Measurements from ENCODE around the gene CTBP1. TPM values are rescaled to one million over a fixed set of nuclear protein-coding genes. Genes with fewer than 3 reads are reported as not detected.

The CTBP1 gene
- total RNA-seq, 1 donor from 2014 or later, result 171 TPM

DNA sequence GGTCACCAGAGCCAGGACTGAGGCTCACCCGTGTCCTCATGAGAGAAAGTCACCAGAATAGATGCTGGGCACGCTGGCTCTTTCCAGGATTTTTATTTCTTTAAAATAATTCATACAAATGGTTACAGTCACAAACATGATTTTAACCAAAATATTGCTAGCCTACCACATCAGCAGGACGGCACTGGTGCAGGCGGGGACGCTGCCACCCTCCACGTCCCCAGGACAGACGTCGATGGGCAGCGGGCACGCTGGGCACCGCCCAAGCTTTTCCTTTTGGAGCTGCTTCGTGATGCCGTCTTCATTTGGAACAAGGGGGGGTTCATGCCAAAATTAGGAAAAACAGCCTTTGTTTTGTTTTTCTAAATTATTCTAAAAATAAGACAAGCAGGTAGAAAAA, 37.6 kb downstream of the CTBP1 start:
- H3K36me3 Mint-ChIP-seq, result peaks cover 2% of the 10 kb centered on the region
- no peak overlapping the region for H2AFZ ChIP-seq (replicated peaks)
- DNase-seq (ENCODE audit: low spot score), result no peak
- H3K9me3 Mint-ChIP-seq, result no peaks in the 10 kb centered on the region
- H3K27ac ChIP-seq, result no peak overlapping the region
- peaks cover 2% of the 10 kb centered on the region for H3K27me3 Mint-ChIP-seq (ENCODE audit: insufficient read depth, low read depth)
- no peak overlapping the region for H3K4me2 ChIP-seq
- H3K4me1 ChIP-seq, result no peaks in the 10 kb centered on the region
- H3K9ac ChIP-seq, result no peak overlapping the region
- no peaks in the 10 kb centered on the region for H3K36me3 ChIP-seq
- H3K27me3 ChIP-seq, result no peaks in the 10 kb centered on the region
- H3K4me3 Mint-ChIP-seq, result no peak overlapping the region
- H4K20me1 ChIP-seq (ENCODE audit: low read depth), result peaks cover 3% of the 10 kb centered on the region
- H3K9me3 ChIP-seq (ENCODE audit: low read depth), result no peaks in the 10 kb centered on the region
- H3K79me2 ChIP-seq (ENCODE audit: low read depth), result no peaks in the 10 kb centered on the region
- TF ChIP-seq, protein P1, sequence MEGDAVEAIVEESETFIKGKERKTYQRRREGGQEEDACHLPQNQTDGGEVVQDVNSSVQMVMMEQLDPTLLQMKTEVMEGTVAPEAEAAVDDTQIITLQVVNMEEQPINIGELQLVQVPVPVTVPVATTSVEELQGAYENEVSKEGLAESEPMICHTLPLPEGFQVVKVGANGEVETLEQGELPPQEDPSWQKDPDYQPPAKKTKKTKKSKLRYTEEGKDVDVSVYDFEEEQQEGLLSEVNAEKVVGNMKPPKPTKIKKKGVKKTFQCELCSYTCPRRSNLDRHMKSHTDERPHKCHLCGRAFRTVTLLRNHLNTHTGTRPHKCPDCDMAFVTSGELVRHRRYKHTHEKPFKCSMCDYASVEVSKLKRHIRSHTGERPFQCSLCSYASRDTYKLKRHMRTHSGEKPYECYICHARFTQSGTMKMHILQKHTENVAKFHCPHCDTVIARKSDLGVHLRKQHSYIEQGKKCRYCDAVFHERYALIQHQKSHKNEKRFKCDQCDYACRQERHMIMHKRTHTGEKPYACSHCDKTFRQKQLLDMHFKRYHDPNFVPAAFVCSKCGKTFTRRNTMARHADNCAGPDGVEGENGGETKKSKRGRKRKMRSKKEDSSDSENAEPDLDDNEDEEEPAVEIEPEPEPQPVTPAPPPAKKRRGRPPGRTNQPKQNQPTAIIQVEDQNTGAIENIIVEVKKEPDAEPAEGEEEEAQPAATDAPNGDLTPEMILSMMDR (IDR thresholded peaks at IDR 0.05), result no peak
- TF ChIP-seq EZH2phosphoT487 (IDR thresholded peaks at IDR 0.05) (no peak), EZH2 (IDR thresholded peaks at IDR 0.05) (no peak)
- H3K4me3 ChIP-seq, result no peak overlapping the region
- H3K4me1 Mint-ChIP-seq, result peaks cover 2% of the 10 kb centered on the region
- H3F3A ChIP-seq (ENCODE audit: low read depth), result no peaks in the 10 kb centered on the region
- H3K27ac Mint-ChIP-seq, result no peak overlapping the region

DNA sequence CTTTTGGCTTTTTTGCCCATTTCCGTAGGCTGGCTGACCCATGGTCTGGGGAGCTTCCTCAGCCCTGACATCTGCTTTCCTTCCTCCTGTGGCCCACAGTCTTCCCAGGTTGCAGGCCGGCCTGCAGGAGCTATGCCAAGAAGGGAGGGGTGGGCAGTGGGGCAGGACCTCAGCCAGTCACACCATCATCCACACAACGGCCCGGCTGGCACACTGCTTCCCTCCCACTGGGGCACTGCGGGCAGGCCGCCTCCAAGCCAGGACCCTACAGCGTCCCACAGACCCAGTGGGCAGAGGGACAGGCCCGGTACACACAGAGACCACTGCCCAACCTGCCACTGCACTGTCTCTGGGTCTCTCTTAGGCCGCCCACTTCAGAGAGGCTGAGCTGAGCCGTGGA, 38.0 kb downstream of the CTBP1 start:
- H3K4me3 Mint-ChIP-seq, result no peak overlapping the region
- TF ChIP-seq EZH2phosphoT487 (IDR thresholded peaks at IDR 0.05), result no peak
- TF ChIP-seq, protein P1 (IDR thresholded peaks at IDR 0.05), result no peak
- TF ChIP-seq EZH2 (IDR thresholded peaks at IDR 0.05), result no peak
- H3K27me3 ChIP-seq, result no peaks in the 10 kb centered on the region
- no peak overlapping the region for H3K27ac ChIP-seq
- H4K20me1 ChIP-seq (ENCODE audit: low read depth), result peaks cover 3% of the 10 kb centered on the region
- no peak overlapping the region for H3K27ac Mint-ChIP-seq
- H3K9ac ChIP-seq, result no peak overlapping the region
- no peak overlapping the region for H2AFZ ChIP-seq (replicated peaks)
- H3K9me3 Mint-ChIP-seq, result no peaks in the 10 kb centered on the region
- H3K36me3 Mint-ChIP-seq, result peaks cover 2% of the 10 kb centered on the region
- H3K79me2 ChIP-seq (ENCODE audit: low read depth), result no peaks in the 10 kb centered on the region
- no peaks in the 10 kb centered on the region for H3K9me3 ChIP-seq (ENCODE audit: low read depth)
- H3K4me1 Mint-ChIP-seq, result peaks cover 2% of the 10 kb centered on the region
- no peak overlapping the region for H3K4me3 ChIP-seq
- H3K36me3 ChIP-seq, result no peaks in the 10 kb centered on the region
- no peaks in the 10 kb centered on the region for H3F3A ChIP-seq (ENCODE audit: low read depth)
- H3K4me2 ChIP-seq, result no peak overlapping the region
- H3K4me1 ChIP-seq, result no peaks in the 10 kb centered on the region
- no peak for DNase-seq (ENCODE audit: low spot score)
- H3K27me3 Mint-ChIP-seq (ENCODE audit: insufficient read depth, low read depth), result peaks cover 2% of the 10 kb centered on the region

DNA sequence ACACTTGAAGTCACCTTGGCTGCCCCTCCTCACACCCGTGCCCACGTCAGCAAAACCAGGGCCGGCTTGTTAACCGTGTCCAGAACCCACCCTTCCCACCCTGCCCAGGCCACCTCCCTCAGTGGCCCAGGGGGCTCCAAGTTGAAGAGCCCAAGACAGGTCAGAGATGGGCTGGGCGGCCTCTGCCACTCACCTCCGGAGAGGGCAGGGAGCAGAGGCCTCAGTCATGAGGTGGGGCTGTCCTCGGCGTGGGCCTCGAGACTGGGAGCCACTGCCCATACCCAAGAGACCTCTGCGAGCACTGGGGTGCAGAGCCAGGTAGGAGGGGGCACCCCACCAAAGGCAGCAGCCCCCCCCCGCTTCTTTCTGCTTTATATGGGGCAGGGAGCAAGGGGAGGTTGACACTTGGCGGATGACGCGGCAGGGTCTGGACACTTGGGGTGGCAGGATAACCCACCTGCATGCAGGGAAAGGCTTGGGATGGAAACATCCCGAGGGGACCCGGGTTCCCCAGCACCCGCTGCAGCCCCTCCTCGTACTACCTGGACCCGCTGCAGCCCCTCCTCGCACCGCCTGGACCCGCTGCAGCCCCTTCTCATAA, 38.6 kb downstream of the CTBP1 start:
- no peak overlapping the region for H3K9ac ChIP-seq
- H3K9me3 Mint-ChIP-seq, result no peaks in the 10 kb centered on the region
- peaks cover 2% of the 10 kb centered on the region for H3K36me3 Mint-ChIP-seq
- H3F3A ChIP-seq (ENCODE audit: low read depth), result no peaks in the 10 kb centered on the region
- TF ChIP-seq EZH2phosphoT487 (IDR thresholded peaks at IDR 0.05) (no peak), EZH2 (IDR thresholded peaks at IDR 0.05) (no peak)
- TF ChIP-seq, protein P1 (IDR thresholded peaks at IDR 0.05), result no peak
- H3K27ac Mint-ChIP-seq, result no peak overlapping the region
- H4K20me1 ChIP-seq (ENCODE audit: low read depth), result peaks cover 3% of the 10 kb centered on the region
- peaks cover 2% of the 10 kb centered on the region for H3K27me3 Mint-ChIP-seq (ENCODE audit: insufficient read depth, low read depth)
- no peak overlapping the region for H3K4me3 Mint-ChIP-seq
- no peak for DNase-seq (ENCODE audit: low spot score)
- no peaks in the 10 kb centered on the region for H3K27me3 ChIP-seq
- H3K79me2 ChIP-seq (ENCODE audit: low read depth), result no peaks in the 10 kb centered on the region
- no peaks in the 10 kb centered on the region for H3K4me1 ChIP-seq
- no peak overlapping the region for H3K27ac ChIP-seq
- no peaks in the 10 kb centered on the region for H3K9me3 ChIP-seq (ENCODE audit: low read depth)
- H3K4me1 Mint-ChIP-seq, result peaks cover 2% of the 10 kb centered on the region
- H3K4me2 ChIP-seq, result no peak overlapping the region
- no peaks in the 10 kb centered on the region for H3K36me3 ChIP-seq
- no peak overlapping the region for H2AFZ ChIP-seq (replicated peaks)
- no peak overlapping the region for H3K4me3 ChIP-seq
